PC-9 (cell line): Measurements from ENCODE around the gene PLEKHM2. TPM values are rescaled to one million over a fixed set of nuclear protein-coding genes. Genes with fewer than 3 reads are reported as not detected.

Experiments
- BruUV-seq: library from RNA; stranded (reverse); fragments of 400-500 nt; replicated peaks from 2 replicates; lab custom pipeline; 2021; lab: Mats Ljungman, UMichigan
- CTCF ChIA-PET: fragments of 300-600 bp; sonication (Branson Sonifier 250); formaldehyde crosslinking; loops from one replicate; lab custom pipeline; 2022; ENCODE audit warnings: antibody characterized with exemption; lab: Charles Lee
- POLR2A ChIA-PET: fragments of 300-600 bp; sonication (Branson Sonifier 250); formaldehyde crosslinking; loops from one replicate; lab custom pipeline; 2022; ENCODE audit warnings: antibody characterized with exemption; ENCODE audit not compliant: unreplicated experiment; lab: Charles Lee
- DNase-seq, 2 experiments: peaks; one replicate each; pipeline versions ENCODE4 v3.0.0 to v3.0.0-alpha.2; 2015 to 2022; ENCODE audit warnings: mixed read lengths in 1 of 2
- H2AFZ ChIP-seq: fragments of 200-600 bp; sonication (generic); 2 replicates; pipeline ENCODE4 v1.8.1; 2017; ENCODE audit warnings: antibody characterized with exemption
- H3F3A ChIP-seq: fragments of 200-600 bp; sonication (generic); 2 replicates; pipeline ENCODE4 v1.8.1; 2017; ENCODE audit warnings: antibody characterized with exemption, mild to moderate bottlenecking, low read depth; ENCODE audit not compliant: insufficient read depth
- H3K27ac ChIP-seq: fragments of 200-600 bp; sonication (generic); 2 replicates; pipeline ENCODE4 v1.6.1; 2016; ENCODE audit warnings: mixed run types
- H3K27me3 ChIP-seq: fragments of 200-600 bp; sonication (generic); 2 replicates; pipeline ENCODE4 v1.6.1; 2016; ENCODE audit warnings: low read depth, mixed run types; ENCODE audit not compliant: insufficient read depth
- H3K36me3 ChIP-seq: fragments of 200-600 bp; sonication (generic); 2 replicates; pipeline ENCODE4 v1.6.1; 2016; ENCODE audit warnings: low read depth, mixed run types
- H3K4me1 ChIP-seq: fragments of 200-600 bp; sonication (generic); replicated peaks from 2 replicates; pipeline ENCODE4 v1.6.1; 2016; ENCODE audit warnings: mixed run types; ENCODE audit not compliant: insufficient read depth
- H3K4me2 ChIP-seq: fragments of 200-600 bp; sonication (generic); 2 replicates; pipeline ENCODE4 v1.6.1; 2017; ENCODE audit warnings: mixed run types
- H3K4me3 ChIP-seq: fragments of 200-600 bp; sonication (generic); 2 replicates; pipeline ENCODE4 v1.6.1; 2016; ENCODE audit warnings: mixed run types
- H3K79me2 ChIP-seq: fragments of 200-600 bp; sonication (generic); 2 replicates; pipeline ENCODE4 v1.6.1; 2017; ENCODE audit warnings: low read depth, mixed run types
- H3K9me2 ChIP-seq: fragments of 200-600 bp; sonication (generic); 2 replicates; pipeline ENCODE4 v1.8.1; 2017; ENCODE audit warnings: mild to moderate bottlenecking; ENCODE audit not compliant: insufficient read depth
- H3K9me3 ChIP-seq: fragments of 200-600 bp; sonication (generic); 2 replicates; pipeline ENCODE4 v1.8.1; 2016; ENCODE audit warnings: low read depth; ENCODE audit not compliant: insufficient read depth
- H4K20me1 ChIP-seq: fragments of 200-600 bp; sonication (generic); 2 replicates; pipeline ENCODE4 v1.8.1; 2017; ENCODE audit not compliant: insufficient read depth
- CTCF ChIP-seq: fragments of 200-600 bp; sonication (generic); conservative IDR thresholded peaks from 2 replicates; pipeline ENCODE4 v1.6.1; 2017; ENCODE audit warnings: mixed run types, antibody characterized with exemption, mild to moderate bottlenecking, moderate library complexity
- EZH2 ChIP-seq: fragments of 200-600 bp; sonication (generic); IDR thresholded peaks from 2 replicates; pipeline ENCODE4 v1.8.0; 2017; ENCODE audit warnings: antibody characterized with exemption, low read depth
- intact Hi-C: fragments of 100-400 bp; cut with micrococcal nuclease; formaldehyde crosslinking; loops from one replicate; pipeline ENCODE4 v1.10.0; 2022; ENCODE audit not compliant: unreplicated experiment
- total RNA-seq: library from RNA; stranded (reverse); gene quantifications from 2 replicates; pipeline ENCODE4 v1.2.3, GENCODE V29; 2021

PLEKHM2 gene
- total RNA-seq, 1 experiment from 2014 or later = 45.9 TPM

GRCh38 chr1:15744122-15744679 lies 60.1 kb downstream of the PLEKHM2 start:
- Histone ChIP-seq H3K4me1 (no peaks in the 10 kb centered on the region), H3K27ac (no peak overlapping the region), H3K4me3 (no peak overlapping the region), H3K4me2 (no peak overlapping the region), H2AFZ (no peak overlapping the region), H3K9me3 (no peaks in the 10 kb centered on the region), H3K9me2 (no peaks in the 10 kb centered on the region), H3K36me3 (no peaks in the 10 kb centered on the region), H3K27me3 (no peaks in the 10 kb centered on the region), H4K20me1 (no peaks in the 10 kb centered on the region), H3K79me2 (no peaks in the 10 kb centered on the region), H3F3A (no peaks in the 10 kb centered on the region)
- CTCF ChIA-PET = no interaction called here
- POLR2A ChIA-PET = no interaction called here
- no peak for TF ChIP-seq CTCF
- no peak for TF ChIP-seq EZH2
- no peak for DNase-seq
- BruUV-seq = no TSS peak
- intact Hi-C loops = loop anchor here (5.0 kb wide), 2 partner anchors 147 to 472 kb away; no protein-coding TSS in a partner anchor

GRCh38 chr1:15747378-15747777 lies 63.3 kb downstream of the PLEKHM2 start:
- Histone ChIP-seq H3K9me2 (no peaks in the 10 kb centered on the region), H3K79me2 (no peaks in the 10 kb centered on the region), H3F3A (no peaks in the 10 kb centered on the region), H3K9me3 (no peaks in the 10 kb centered on the region), H3K4me1 (no peaks in the 10 kb centered on the region), H3K27ac (no peak overlapping the region), H3K27me3 (no peaks in the 10 kb centered on the region), H3K4me2 (no peak overlapping the region), H2AFZ (no peak overlapping the region), H4K20me1 (no peaks in the 10 kb centered on the region), H3K4me3 (no peak overlapping the region), H3K36me3 (no peaks in the 10 kb centered on the region)
- TF ChIP-seq CTCF = no peak
- no peak for TF ChIP-seq EZH2
- CTCF ChIA-PET = no interaction called here
- DNase-seq = no peak
- BruUV-seq = no TSS peak
- intact Hi-C loops = no loop called here
- POLR2A ChIA-PET = interaction anchor here (0.7 kb wide), 1 partner anchor 56 kb away, joined by 3 read pairs; no protein-coding TSS in a partner anchor

- no peaks in the 10 kb centered on the region for H3K9me2 ChIP-seq
- H3K9me3 ChIP-seq = no peaks in the 10 kb centered on the region
- TF ChIP-seq CTCF (no peak), EZH2 (no peak)
- H3K79me2 ChIP-seq = no peaks in the 10 kb centered on the region
- H3K4me1 ChIP-seq = no peaks in the 10 kb centered on the region
- no TSS peak for BruUV-seq
- H2AFZ ChIP-seq = no peak overlapping the region
- intact Hi-C loops = no loop called here
- H4K20me1 ChIP-seq = no peaks in the 10 kb centered on the region
- POLR2A ChIA-PET = no interaction called here
- no peaks in the 10 kb centered on the region for H3K27me3 ChIP-seq
- H3K4me3 ChIP-seq = no peak overlapping the region
- H3F3A ChIP-seq = no peaks in the 10 kb centered on the region
- no peak overlapping the region for H3K4me2 ChIP-seq
- CTCF ChIA-PET = no interaction called here
- H3K36me3 ChIP-seq = no peaks in the 10 kb centered on the region
- no peak for DNase-seq
- H3K27ac ChIP-seq = no peak overlapping the region
Observed at GRCh38 chr1:15748264-15748663, 64.1 kb downstream of the PLEKHM2 start.
